HEK293 (cell line): ENCODE measurements around the gene SYT14.

Experiments used
- CTCF ChIP-seq: fragments of 450-650 bp; formaldehyde crosslinking; IDR thresholded peaks from 2 replicates; pipeline ENCODE4 v1.5.1; 2016; ENCODE audit warnings: missing biosample characterization, missing genetic modification characterization
- ZBTB17 ChIP-seq: fragments of 450-650 bp; formaldehyde crosslinking; IDR thresholded peaks from 2 replicates; pipeline ENCODE4 v1.5.1; 2016; ENCODE audit warnings: missing biosample characterization, missing genetic modification characterization
- ZFP41 ChIP-seq: fragments of 450-650 bp; formaldehyde crosslinking; IDR thresholded peaks from 2 replicates; pipeline ENCODE4 v1.5.1; 2016; ENCODE audit warnings: missing biosample characterization, missing genetic modification characterization, borderline replicate concordance
- ZNF274 ChIP-seq, 2 experiments: fragments of 200-500 bp in 1 of 2; fragments of 450-650 bp in 1 of 2; sonication (Bioruptor generic) in 1 of 2; formaldehyde crosslinking in 1 of 2; IDR thresholded peaks; 2 replicates each; pipeline versions ENCODE4 v1.5.1 to v1.6.1; 2014 to 2016; ENCODE audit warnings: borderline replicate concordance in 1 of 2, inconsistent platforms in 1 of 2, low read length in 1 of 2, missing biosample characterization in 1 of 2, missing genetic modification characterization in 1 of 2
- ZNF514 ChIP-seq: fragments of 450-650 bp; formaldehyde crosslinking; IDR thresholded peaks from 2 replicates; pipeline ENCODE4 v1.5.1; 2016; ENCODE audit warnings: missing biosample characterization, missing genetic modification characterization
- ZNF544 ChIP-seq: fragments of 450-650 bp; formaldehyde crosslinking; IDR thresholded peaks from 2 replicates; pipeline ENCODE4 v1.5.0; 2017; ENCODE audit warnings: missing biosample characterization, missing genetic modification characterization

GRCh38 chr1:210123383-210123782 is 185.4 kb downstream of the SYT14 start:
- TF ChIP-seq CTCF (tag by site-specific recombination) (no peak), ZFP41 (tag by site-specific recombination) (no peak), ZNF544 (tag by site-specific recombination) (no peak), ZNF274 (IDR thresholded peaks at IDR 0.05; ENCODE audit: low read length) (no peak), ZNF274 (tag by site-specific recombination; IDR thresholded peaks at IDR 0.05; ENCODE audit: borderline replicate concordance) (no peak), ZNF514 (no peak), ZBTB17 (tag by site-specific recombination) (no peak)
